OCI-LY7 (cell line): ENCODE measurements around the gene IRAK3.

ENCODE experiments used
- EZH2phosphoT487 ChIP-seq: fragments of 200-600 bp; sonication (generic); IDR thresholded peaks from 2 replicates; pipeline ENCODE4 v1.6.1; 2018; ENCODE audit warnings: low read depth, borderline replicate concordance, mild to moderate bottlenecking, mixed run types, antibody characterized with exemption, low read length, moderate library complexity, mixed read lengths
- TF ChIP-seq, protein P1 (sequence below): fragments of 200-600 bp; sonication (generic); conservative IDR thresholded peaks from 2 replicates; pipeline ENCODE4 v1.5.1; 2014; ENCODE audit warnings: mild to moderate bottlenecking, antibody characterized with exemption, low read length, moderate library complexity, mixed read lengths

DNA sequence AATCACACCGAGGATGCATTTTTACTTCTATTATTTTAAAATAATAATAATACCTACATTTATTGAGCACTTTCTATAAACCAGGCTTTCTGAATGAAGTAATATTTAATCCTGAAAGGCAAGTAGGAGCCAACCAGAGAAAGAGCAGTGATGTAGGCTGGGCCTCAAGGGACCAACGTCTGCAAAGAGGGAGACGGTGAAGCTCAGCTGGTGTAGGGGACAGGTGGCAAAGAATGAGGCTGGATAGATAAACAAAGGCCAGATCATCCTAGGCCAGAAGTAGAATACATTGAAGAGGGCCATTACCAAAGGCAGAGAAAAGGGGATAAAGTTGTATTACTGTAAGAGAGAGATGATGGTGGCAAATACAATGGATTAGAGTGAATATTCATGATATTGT, 18.4 kb upstream of the IRAK3 start:
- TF ChIP-seq, protein P1, sequence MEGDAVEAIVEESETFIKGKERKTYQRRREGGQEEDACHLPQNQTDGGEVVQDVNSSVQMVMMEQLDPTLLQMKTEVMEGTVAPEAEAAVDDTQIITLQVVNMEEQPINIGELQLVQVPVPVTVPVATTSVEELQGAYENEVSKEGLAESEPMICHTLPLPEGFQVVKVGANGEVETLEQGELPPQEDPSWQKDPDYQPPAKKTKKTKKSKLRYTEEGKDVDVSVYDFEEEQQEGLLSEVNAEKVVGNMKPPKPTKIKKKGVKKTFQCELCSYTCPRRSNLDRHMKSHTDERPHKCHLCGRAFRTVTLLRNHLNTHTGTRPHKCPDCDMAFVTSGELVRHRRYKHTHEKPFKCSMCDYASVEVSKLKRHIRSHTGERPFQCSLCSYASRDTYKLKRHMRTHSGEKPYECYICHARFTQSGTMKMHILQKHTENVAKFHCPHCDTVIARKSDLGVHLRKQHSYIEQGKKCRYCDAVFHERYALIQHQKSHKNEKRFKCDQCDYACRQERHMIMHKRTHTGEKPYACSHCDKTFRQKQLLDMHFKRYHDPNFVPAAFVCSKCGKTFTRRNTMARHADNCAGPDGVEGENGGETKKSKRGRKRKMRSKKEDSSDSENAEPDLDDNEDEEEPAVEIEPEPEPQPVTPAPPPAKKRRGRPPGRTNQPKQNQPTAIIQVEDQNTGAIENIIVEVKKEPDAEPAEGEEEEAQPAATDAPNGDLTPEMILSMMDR, result no peak
- no peak for TF ChIP-seq EZH2phosphoT487
